MCF 10A (cell line): ENCODE measurements around the gene ELOB. TPM values are rescaled to one million over a fixed set of nuclear protein-coding genes. Genes with fewer than 3 reads are reported as not detected.
A peak's percentile ranks its signal among the peaks of the same experiment; 100 is the strongest.

Experiments
- BruUV-seq: library from RNA; stranded (reverse); fragments of 400-500 nt; replicated peaks from 2 replicates; lab custom pipeline; 2021; lab: Mats Ljungman, UMichigan
- CTCF ChIA-PET: fragments of 300-600 bp; sonication (Branson Sonifier 250); formaldehyde crosslinking; extraction: SDS; loops from one replicate; lab custom pipeline; 2021; ENCODE audit warnings: antibody characterized with exemption, inconsistent platforms; lab: Yijun Ruan, JAX
- POLR2A ChIA-PET: fragments of 300-600, 350-650 bp; sonication (Branson Sonifier 250); formaldehyde crosslinking; extraction: SDS; loops from one replicate; lab custom pipeline; 2020; ENCODE audit warnings: antibody characterized with exemption, inconsistent platforms; lab: Yijun Ruan, JAX
- DNase-seq: peaks from one replicate; pipeline ENCODE4 v3.0.0-alpha.2; 2018; ENCODE audit not compliant: unreplicated experiment
- H3K27ac Mint-ChIP-seq: one replicate; pipeline ENCODE4 v1.8.0; 2022; ENCODE audit warnings: mild to moderate bottlenecking, low read depth, mixed read lengths; ENCODE audit not compliant: unreplicated experiment
- H3K27me3 Mint-ChIP-seq: one replicate; pipeline ENCODE4 v1.8.0; 2022; ENCODE audit warnings: mixed read lengths; ENCODE audit not compliant: insufficient read depth, unreplicated experiment
- H3K36me3 Mint-ChIP-seq: one replicate; pipeline ENCODE4 v1.8.0; 2022; ENCODE audit warnings: mild to moderate bottlenecking, moderate library complexity, mixed read lengths; ENCODE audit not compliant: insufficient read depth, unreplicated experiment
- H3K4me1 Mint-ChIP-seq: one replicate; pipeline ENCODE4 v1.8.0; 2022; ENCODE audit warnings: mixed read lengths; ENCODE audit not compliant: insufficient read depth, unreplicated experiment
- H3K4me3 Mint-ChIP-seq: one replicate; pipeline ENCODE4 v1.8.0; 2022; ENCODE audit warnings: mild to moderate bottlenecking, moderate library complexity, mixed read lengths; ENCODE audit not compliant: unreplicated experiment
- H3K9me3 Mint-ChIP-seq: one replicate; pipeline ENCODE4 v1.8.0; 2022; ENCODE audit warnings: mixed read lengths; ENCODE audit not compliant: unreplicated experiment
- intact Hi-C: fragments of 100-400 bp; cut with micrococcal nuclease; formaldehyde crosslinking; loops from 2 replicates; pipeline ENCODE4 v1.14.1; 2022
- total RNA-seq: library from RNA; stranded (reverse); gene quantifications from 2 replicates; pipeline ENCODE4 v1.2.3, GENCODE V29; 2022
- TF ChIP-seq, protein P1 (sequence below): fragments of 200-600 bp; IDR thresholded peaks from one replicate; pipeline ENCODE4 v1.8.0; 2022; ENCODE audit warnings: antibody characterized with exemption, mild to moderate bottlenecking; ENCODE audit not compliant: unreplicated experiment

The ELOB gene
- total RNA-seq, 1 experiment from 2014 or later, result 438 TPM

GRCh38 chr16:2798723-2799204 is 21.7 kb upstream of the ELOB start:
- Mint-ChIP-seq H3K4me3 (no peak overlapping the region), H3K36me3 (peaks cover 6% of the 10 kb centered on the region), H3K27me3 (no peaks in the 10 kb centered on the region), H3K4me1 (peaks cover 28% of the 10 kb centered on the region), H3K27ac (no peak overlapping the region), H3K9me3 (peaks cover 4% of the 10 kb centered on the region)
- TF ChIP-seq, protein P1, sequence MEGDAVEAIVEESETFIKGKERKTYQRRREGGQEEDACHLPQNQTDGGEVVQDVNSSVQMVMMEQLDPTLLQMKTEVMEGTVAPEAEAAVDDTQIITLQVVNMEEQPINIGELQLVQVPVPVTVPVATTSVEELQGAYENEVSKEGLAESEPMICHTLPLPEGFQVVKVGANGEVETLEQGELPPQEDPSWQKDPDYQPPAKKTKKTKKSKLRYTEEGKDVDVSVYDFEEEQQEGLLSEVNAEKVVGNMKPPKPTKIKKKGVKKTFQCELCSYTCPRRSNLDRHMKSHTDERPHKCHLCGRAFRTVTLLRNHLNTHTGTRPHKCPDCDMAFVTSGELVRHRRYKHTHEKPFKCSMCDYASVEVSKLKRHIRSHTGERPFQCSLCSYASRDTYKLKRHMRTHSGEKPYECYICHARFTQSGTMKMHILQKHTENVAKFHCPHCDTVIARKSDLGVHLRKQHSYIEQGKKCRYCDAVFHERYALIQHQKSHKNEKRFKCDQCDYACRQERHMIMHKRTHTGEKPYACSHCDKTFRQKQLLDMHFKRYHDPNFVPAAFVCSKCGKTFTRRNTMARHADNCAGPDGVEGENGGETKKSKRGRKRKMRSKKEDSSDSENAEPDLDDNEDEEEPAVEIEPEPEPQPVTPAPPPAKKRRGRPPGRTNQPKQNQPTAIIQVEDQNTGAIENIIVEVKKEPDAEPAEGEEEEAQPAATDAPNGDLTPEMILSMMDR, result no peak
- no peak for DNase-seq
- BruUV-seq, result no TSS peak
- CTCF ChIA-PET, result no interaction called here
- POLR2A ChIA-PET, result interaction anchor here (0.6 kb wide), 1 partner anchor 48 kb away, joined by 3 read pairs; no protein-coding TSS in a partner anchor
- intact Hi-C loops, result no loop called here

DNA sequence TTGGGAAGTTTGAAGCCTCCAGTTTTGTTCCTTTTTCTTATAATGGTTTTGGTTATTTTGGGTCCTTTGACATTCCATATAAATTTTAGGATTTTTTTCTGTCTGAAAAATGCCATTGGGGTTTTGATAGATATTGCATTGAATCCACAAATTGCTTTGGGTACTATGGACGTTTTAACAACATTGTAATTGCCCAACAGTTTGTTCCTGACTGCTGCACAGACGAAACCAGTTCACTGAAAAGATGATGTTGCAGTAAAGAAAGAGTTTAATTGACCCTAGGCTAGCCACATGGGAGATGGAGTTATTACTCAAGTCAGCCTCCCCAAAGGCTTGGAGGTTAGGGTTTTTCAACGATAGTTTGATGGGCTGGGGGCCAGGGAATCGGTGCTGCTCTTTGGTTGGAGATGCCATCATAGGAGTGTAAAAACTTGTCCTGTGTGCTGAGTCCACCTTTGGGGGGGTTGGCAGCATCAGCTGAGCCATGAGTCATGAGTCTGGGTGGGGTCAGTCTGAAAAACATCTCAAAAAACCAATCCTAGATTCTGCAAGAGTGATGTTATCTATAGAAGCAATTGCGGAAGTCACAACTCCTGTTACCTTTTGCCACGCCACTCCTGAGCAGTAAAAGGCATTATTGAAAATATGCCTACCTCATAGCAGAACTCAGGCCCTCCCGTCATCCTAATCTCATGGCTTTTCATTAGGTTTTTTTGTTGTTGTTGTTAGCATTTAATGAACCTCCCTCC is 18.5 kb upstream of the ELOB start:
- Mint-ChIP-seq H3K4me3 (peak overlapping the region; percentile 16), H3K27me3 (peaks cover 16% of the 10 kb centered on the region), H3K36me3 (no peaks in the 10 kb centered on the region), H3K27ac (peak overlapping the region; percentile 90), H3K9me3 (no peaks in the 10 kb centered on the region), H3K4me1 (peaks cover 28% of the 10 kb centered on the region)
- no TSS peak for BruUV-seq
- no peak for DNase-seq
- intact Hi-C loops, result no loop called here
- CTCF ChIA-PET, result no interaction called here
- TF ChIP-seq, protein P1, result no peak
- POLR2A ChIA-PET, result interaction anchor here (0.9 to 1.2 kb wide), 3 partner anchors 18 to 43 kb away, joined by 3 to 4 read pairs (median 3); partner anchors contain the start of genes ELOB and SRRM2

GRCh38 chr16:2792940-2793339 is 15.9 kb upstream of the ELOB start:
- BruUV-seq, result no TSS peak
- CTCF ChIA-PET, result interaction anchor here (0.6 to 1.4 kb wide), 2 partner anchors 26 to 76 kb away, joined by 3 to 6 read pairs; no protein-coding TSS in a partner anchor
- DNase-seq, result no peak
- Mint-ChIP-seq H3K4me1 (peaks cover 23% of the 10 kb centered on the region), H3K36me3 (no peaks in the 10 kb centered on the region), H3K27ac (no peak overlapping the region), H3K4me3 (no peak overlapping the region), H3K27me3 (peaks cover 16% of the 10 kb centered on the region), H3K9me3 (no peaks in the 10 kb centered on the region)
- POLR2A ChIA-PET, result interaction anchor here (0.9 to 1.2 kb wide), 2 partner anchors 15 to 30 kb away, joined by 3 read pairs; no protein-coding TSS in a partner anchor
- TF ChIP-seq, protein P1, result no peak
- intact Hi-C loops, result no loop called here

DNA sequence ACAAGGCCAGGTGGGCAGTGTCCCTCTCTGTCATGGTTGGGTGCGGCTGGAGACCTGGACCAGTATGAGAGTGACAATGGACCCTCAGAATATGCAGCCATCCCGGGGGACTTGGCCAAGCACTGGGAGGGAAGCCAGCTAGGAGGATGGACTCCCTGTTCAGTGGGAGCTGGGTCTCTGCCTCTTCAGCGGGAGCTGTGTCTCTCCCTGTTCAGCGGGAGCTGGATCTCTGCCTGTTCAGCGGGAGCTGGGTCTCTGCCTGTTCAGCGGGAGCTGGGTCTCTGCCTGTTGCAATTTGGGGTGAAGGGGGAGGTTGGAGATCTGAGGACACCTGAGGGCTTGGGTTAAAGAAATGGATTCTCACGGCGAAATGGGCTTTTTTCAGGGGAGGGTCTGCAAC is 14.1 kb upstream of the ELOB start:
- ChIA-PET POLR2A (no interaction called here), CTCF (interaction anchor here (0.5 to 0.9 kb wide), 2 partner anchors 13 to 243 kb away, joined by 3 to 4 read pairs; no protein-coding TSS in a partner anchor)
- Mint-ChIP-seq H3K4me1 (peaks cover 20% of the 10 kb centered on the region), H3K27me3 (peaks cover 16% of the 10 kb centered on the region), H3K4me3 (no peak overlapping the region), H3K36me3 (no peaks in the 10 kb centered on the region), H3K27ac (no peak overlapping the region), H3K9me3 (no peaks in the 10 kb centered on the region)
- DNase-seq, result no peak
- intact Hi-C loops, result no loop called here
- no TSS peak for BruUV-seq
- TF ChIP-seq, protein P1, result no peak
